Thymus (tissue), 14 donors: ENCODE data around the gene ITLN1. TPM values are rescaled to one million over a fixed set of nuclear protein-coding genes. Genes with fewer than 3 reads are reported as not detected.
"Not testable (repeated sequence)": the region's sequence is repeated elsewhere in the genome, so short reads cannot be mapped to it uniquely, and the experiment has no call there.

ENCODE experiments used
- DNase-seq, 9 donors: peaks; one replicate each; pipeline ENCODE4 v3.0.0-alpha.2; 2013; ENCODE audit warnings: low spot score in 9 of 9, low read depth in 6 of 9, missing footprints in 1 of 9
- H3K27ac ChIP-seq, 2 donors: one replicate each; pipeline ENCODE4 v1.5.1; 2013; ENCODE audit warnings: control low read depth in 1 of 2, low read depth in 1 of 2, low read length in 1 of 2, mild to moderate bottlenecking in 1 of 2, moderate library complexity in 1 of 2
- H3K27me3 ChIP-seq, 2 donors: one replicate each; pipeline ENCODE4 v1.5.1; 2013; ENCODE audit warnings: low read length in 1 of 2; ENCODE audit not compliant: control insufficient read depth in 2 of 2, insufficient read depth in 1 of 2
- H3K36me3 ChIP-seq, 2 donors: one replicate each; pipeline ENCODE4 v1.5.1; 2013; ENCODE audit warnings: low read length in 1 of 2, mild to moderate bottlenecking in 1 of 2, moderate library complexity in 1 of 2; ENCODE audit not compliant: control insufficient read depth in 2 of 2, insufficient read depth in 2 of 2
- H3K4me1 ChIP-seq, 2 donors: one replicate each; pipeline ENCODE4 v1.5.1; 2013; ENCODE audit warnings: low read length in 2 of 2; ENCODE audit not compliant: control insufficient read depth in 2 of 2, insufficient read depth in 2 of 2
- H3K4me3 ChIP-seq, 2 donors: one replicate each; pipeline ENCODE4 v1.5.1; 2013; ENCODE audit warnings: low read length in 2 of 2, control low read depth in 1 of 2, mild to moderate bottlenecking in 1 of 2
- H3K9me3 ChIP-seq, 2 donors: one replicate each; pipeline ENCODE4 v1.5.1; 2013; ENCODE audit warnings: low read length in 1 of 2, mild to moderate bottlenecking in 1 of 2; ENCODE audit not compliant: control insufficient read depth in 2 of 2, insufficient read depth in 1 of 2
- WGBS: extraction: QIAGEN DNeasy Blood & Tissue Kit; methylation state at CpG from one replicate; pipeline ENCODE4 v1.1.7; 2013; 5-methylcytosine and 5-hydroxymethylcytosine counted together
- long read RNA-seq, 10 donors: transcript quantifications; one replicate each; lab custom pipeline, GENCODE V29; 2026
- polyA plus RNA-seq: library from polyadenylated mRNA; stranded (reverse); fragments of 200-250 nt; gene quantifications from one replicate; pipeline ENCODE4 v1.2.3, GENCODE V29; 2013
- total RNA-seq: library from RNA; stranded (reverse); fragments of 120-200 nt; gene quantifications from one replicate; pipeline ENCODE4 v1.2.4, GENCODE V29; 2013
- donor health status: healthy.

ITLN1 gene
- total RNA-seq (2.1 TPM), polyA plus RNA-seq (8.7 TPM)
- long read RNA-seq, donor 1 = 0 reads
- long read RNA-seq, donor 2 = 0 reads
- long read RNA-seq, donor 3, partial matches to known transcripts = 0 of 2 reads
- long read RNA-seq, donor 3, other reads (novel, unspliced or antisense) = 0 of 2 reads
- long read RNA-seq, donor 4 = 0 reads
- long read RNA-seq, donor 5, partial matches to known transcripts = 0 of 1 reads
- long read RNA-seq, donor 5, other reads (novel, unspliced or antisense) = 0 of 1 reads
- long read RNA-seq, donor 6 = 0 reads
- long read RNA-seq, donor 7 = 0 reads
- long read RNA-seq, donor 8 = 0 reads
- long read RNA-seq, donor 9 = 0 reads
- long read RNA-seq, donor 10, partial matches to known transcripts = 0 of 1 reads
- long read RNA-seq, donor 10, other reads (novel, unspliced or antisense) = 0 of 1 reads

GRCh38 chr1:160885042-160885441 lies at the start of gene ITLN1:
ITLN1 (minus strand) TSS chr1:160885180; CDS start chr1:160884877, 303 bp downstream.
- H3K36me3 ChIP-seq = no peaks in the 10 kb centered on the region
- no peaks in the 10 kb centered on the region for H3K9me3 ChIP-seq
- H3K27me3 ChIP-seq = no peaks in the 10 kb centered on the region
- 73% methylated on average over 5 of the region's 5 CpGs for WGBS
- no peaks in the 10 kb centered on the region for H3K4me1 ChIP-seq
- no peak within 1 kb of the TSS for H3K27ac ChIP-seq
- no peak for DNase-seq
- H3K4me3 ChIP-seq = no peak within 1 kb of the TSS

- WGBS = 99% methylated on average over 31 of the region's 31 CpGs
- H3K27ac ChIP-seq, H3K27me3 ChIP-seq, H3K4me1 ChIP-seq, H3K9me3 ChIP-seq, H3K4me3 ChIP-seq, H3K36me3 ChIP-seq, DNase-seq: not testable (repeated sequence)
These were observed 48.3 kb upstream of the ITLN1 start for GRCh38 chr1:160933305-160933704.

DNA sequence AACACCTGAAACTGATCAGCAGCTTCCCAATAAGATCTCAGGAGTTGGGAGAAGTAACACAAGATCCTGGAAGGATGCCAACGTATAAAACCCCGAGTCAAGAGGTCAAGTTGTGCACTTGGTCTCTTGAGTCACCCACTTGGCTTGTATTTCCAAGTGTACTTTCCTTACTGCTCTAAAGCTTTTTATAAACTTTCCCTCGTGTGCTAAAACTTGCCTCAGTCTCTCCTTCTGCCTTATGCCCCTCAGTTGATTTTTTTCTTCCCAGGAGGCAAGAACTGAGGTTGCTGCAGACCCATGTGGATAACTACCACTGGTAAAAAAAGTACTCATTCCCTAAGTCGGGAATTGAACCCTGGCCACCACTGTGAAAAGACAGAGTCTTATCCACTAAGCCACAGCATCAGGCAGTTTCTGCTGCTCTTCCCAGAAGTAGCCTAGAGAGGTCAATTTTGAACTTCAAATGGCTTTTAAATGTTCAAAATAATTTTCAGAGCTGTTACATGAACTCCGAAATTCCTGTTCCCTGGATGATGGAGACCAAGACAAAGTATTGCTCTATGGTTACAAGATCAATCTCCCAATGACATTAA lies 40.8 kb upstream of the ITLN1 start:
- H3K9me3 ChIP-seq = peaks cover 0 to 16% of the 10 kb centered on the region in 2 donors
- DNase-seq = no peak
- 93% methylated on average over 5 of the region's 5 CpGs for whole genome bisulfite sequencing
- H3K36me3 ChIP-seq = no peaks in the 10 kb centered on the region
- H3K4me1 ChIP-seq = no peaks in the 10 kb centered on the region
- H3K4me3 ChIP-seq = no peak overlapping the region
- no peaks in the 10 kb centered on the region for H3K27me3 ChIP-seq
- no peak overlapping the region for H3K27ac ChIP-seq

- Histone ChIP-seq H3K27me3 (no peaks in the 10 kb centered on the region), H3K36me3 (no peaks in the 10 kb centered on the region), H3K9me3 (peaks cover 0 to 16% of the 10 kb centered on the region in 2 donors), H3K27ac (no peak overlapping the region), H3K4me3 (no peak overlapping the region), H3K4me1 (no peaks in the 10 kb centered on the region)
- WGBS = 98% methylated on average over 7 of the region's 7 CpGs
- no peak for DNase-seq
These were observed 40.0 kb upstream of the ITLN1 start for GRCh38 chr1:160924791-160925651.

- over 99% methylated on average over 2 of the region's 2 CpGs for WGBS
- no peak overlapping the region for H3K27ac ChIP-seq
These were observed 31.7 kb upstream of the ITLN1 start for GRCh38 chr1:160916666-160917065.

DNA sequence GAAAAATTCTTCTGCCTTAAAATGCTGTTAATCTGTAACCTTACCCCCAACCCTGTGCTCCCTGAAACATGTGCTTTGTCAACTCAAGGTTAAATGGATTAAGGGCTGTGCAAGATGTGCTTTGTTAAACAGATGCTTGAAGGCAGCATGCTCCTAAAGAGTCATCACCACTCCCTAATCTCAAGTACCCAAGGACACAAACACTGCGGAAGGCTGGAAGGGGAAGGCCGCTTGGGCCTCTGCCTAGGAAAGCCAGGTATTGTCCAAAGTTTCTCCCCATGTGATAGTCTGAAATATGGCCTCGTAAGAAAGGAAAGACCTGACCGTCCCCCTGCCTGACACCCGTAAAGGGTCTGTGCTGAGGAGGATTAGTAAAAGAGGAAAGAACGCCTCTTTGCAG lies 28.2 kb upstream of the ITLN1 start:
- not testable (repeated sequence) for H3K4me3 ChIP-seq, H3K27ac ChIP-seq, H3K9me3 ChIP-seq, H3K27me3 ChIP-seq, H3K36me3 ChIP-seq, DNase-seq, H3K4me1 ChIP-seq
- 96% methylated on average over 6 of the region's 6 CpGs for WGBS

More at GRCh38 chr1:160916666-160917065, 31.7 kb upstream of the ITLN1 start:
- Histone ChIP-seq H3K4me1 (no peaks in the 10 kb centered on the region), H3K4me3 (no peak overlapping the region), H3K27me3 (no peaks in the 10 kb centered on the region), H3K9me3 (peaks cover 0 to 1% of the 10 kb centered on the region in 2 donors), H3K36me3 (no peaks in the 10 kb centered on the region)
- no peak for DNase-seq

DNA sequence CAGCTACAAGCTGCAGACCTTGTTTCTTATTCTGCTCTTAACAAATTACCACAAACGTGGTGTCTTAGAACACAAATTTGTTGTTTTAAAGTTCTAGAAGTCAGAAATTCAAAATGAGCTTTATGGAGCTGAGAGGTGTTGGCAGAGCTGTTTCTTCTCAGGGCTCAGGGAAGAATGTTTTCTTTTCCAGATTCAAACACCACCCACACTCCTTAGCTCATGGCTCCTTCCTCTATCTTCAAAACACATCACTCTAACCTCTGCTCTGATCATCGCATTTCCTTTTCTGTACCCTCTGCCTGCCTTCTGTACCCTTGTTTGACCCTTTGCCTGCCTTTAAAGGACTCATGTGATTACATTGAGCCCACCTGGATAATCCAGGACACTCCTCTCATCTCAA lies 26.9 kb upstream of the ITLN1 start:
- Histone ChIP-seq H3K27me3 (no peaks in the 10 kb centered on the region), H3K9me3 (no peaks in the 10 kb centered on the region), H3K4me3 (no peak overlapping the region), H3K27ac (no peak overlapping the region), H3K4me1 (no peaks in the 10 kb centered on the region), H3K36me3 (no peaks in the 10 kb centered on the region)
- WGBS = 85% methylated on average over 2 of the region's 2 CpGs
- no peak for DNase-seq

DNA sequence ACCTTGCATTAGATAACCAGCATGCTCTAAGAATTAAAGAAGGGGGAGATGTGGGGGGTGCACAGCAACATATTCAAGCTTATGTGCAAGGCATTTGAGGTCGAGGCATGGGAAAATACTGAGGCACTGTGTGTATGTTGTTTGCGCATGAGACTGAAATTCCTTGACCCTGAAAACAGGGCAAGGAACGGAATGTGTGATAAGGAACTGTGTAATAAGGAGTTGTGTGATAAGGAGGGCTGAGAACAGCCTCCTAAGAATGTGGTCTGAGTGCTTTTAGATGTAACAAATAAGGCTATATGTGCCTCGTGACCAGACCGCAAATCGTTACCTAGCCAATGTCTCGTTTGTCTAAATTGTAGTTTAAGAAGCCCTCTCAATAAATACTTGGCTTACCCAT lies 26.5 kb upstream of the ITLN1 start:
- Histone ChIP-seq H3K36me3 (no peaks in the 10 kb centered on the region), H3K27me3 (no peaks in the 10 kb centered on the region), H3K9me3 (no peaks in the 10 kb centered on the region), H3K4me1 (no peaks in the 10 kb centered on the region), H3K27ac (no peak overlapping the region), H3K4me3 (no peak overlapping the region)
- WGBS = 94% methylated on average over 7 of the region's 7 CpGs
- DNase-seq = no peak
